ENCODE results near the gene SEZ6L2.
"Not testable (repeated sequence)": the region's sequence is repeated elsewhere in the genome, so short reads cannot be mapped to it uniquely, and the experiment has no call there.

Gene SEZ6L2

DNA sequence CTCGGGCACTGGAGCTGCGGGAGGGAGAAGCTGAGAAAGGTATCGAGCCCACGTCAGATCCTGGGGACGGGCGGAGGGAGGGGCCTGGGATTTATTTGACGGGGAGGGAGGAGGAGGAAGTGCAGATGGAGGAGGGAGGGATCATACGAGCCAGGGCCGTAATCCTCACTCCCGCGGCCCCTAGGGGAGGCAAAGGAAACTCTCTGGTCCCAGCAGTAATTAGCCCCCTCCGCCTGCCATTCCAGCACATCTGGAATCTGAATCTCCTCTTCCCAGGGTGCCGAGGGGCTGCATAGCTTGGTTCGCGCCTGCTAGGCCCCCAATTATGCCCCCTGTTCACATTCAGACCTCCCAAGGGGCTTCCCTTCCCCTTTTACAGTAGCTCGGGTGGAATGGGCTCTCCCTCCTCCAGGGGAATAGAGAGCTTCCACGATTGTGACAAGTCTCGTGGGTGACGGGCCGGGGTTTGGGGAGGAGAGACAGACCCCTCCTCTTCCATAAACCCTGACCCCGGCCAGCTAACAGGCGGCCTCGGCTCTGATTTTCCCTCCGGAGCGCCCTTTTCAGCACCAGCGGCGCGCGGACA lies at the start of gene SEZ6L2:
Gene SEZ6L2, minus strand, starts transcription at position 35 of the 586 bp plus-strand sequence. CDS start 531 bp downstream, outside the sequence.
- peak in 1 of 2 donors; percentile 76 for DNase-seq (ENCODE audit: low spot score in 2 of 2)
- ATAC-seq (ENCODE audit: low read depth), result peak; percentile 16
- H3K27me3 Mint-ChIP-seq, result peaks cover 25% of the 10 kb centered on the region
- H3K4me3 Mint-ChIP-seq, result peak within 1 kb of the TSS; percentile 5
- H3K36me3 Mint-ChIP-seq, result peaks cover 3% of the 10 kb centered on the region
- H3K9me3 Mint-ChIP-seq, result no peaks in the 10 kb centered on the region
- H3K27ac Mint-ChIP-seq, result no peak within 1 kb of the TSS
- H3K4me1 Mint-ChIP-seq, result peaks cover 11% of the 10 kb centered on the region

DNA sequence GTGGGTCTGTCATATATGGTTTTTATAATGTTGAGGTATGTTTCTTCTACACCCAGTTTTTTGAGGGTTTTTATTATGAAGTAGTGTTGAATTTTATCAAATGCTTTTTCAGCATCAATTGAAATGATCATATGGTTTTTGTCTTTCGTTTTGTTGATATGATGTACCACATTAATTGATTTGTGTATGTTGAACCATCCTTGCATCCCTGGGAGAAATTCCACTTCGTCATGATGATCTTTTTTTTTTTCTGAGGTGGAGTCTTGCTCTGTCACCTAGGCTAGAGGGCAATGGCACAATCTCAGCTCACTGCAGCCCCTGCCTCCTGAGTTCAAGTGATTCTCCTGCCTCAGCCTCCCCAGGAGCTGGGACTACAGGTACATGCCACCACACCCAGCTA lies 48.5 kb upstream of the SEZ6L2 start:
- Mint-ChIP-seq H3K4me1 (no peaks in the 10 kb centered on the region), H3K9me3 (no peaks in the 10 kb centered on the region), H3K27me3 (peaks cover 9% of the 10 kb centered on the region), H3K36me3 (peaks cover 6% of the 10 kb centered on the region), H3K4me3 (no peak overlapping the region), H3K27ac (no peak overlapping the region)
- ATAC-seq (ENCODE audit: low read depth) (no peak), DNase-seq (ENCODE audit: low spot score in 2 of 2) (no peak)

DNA sequence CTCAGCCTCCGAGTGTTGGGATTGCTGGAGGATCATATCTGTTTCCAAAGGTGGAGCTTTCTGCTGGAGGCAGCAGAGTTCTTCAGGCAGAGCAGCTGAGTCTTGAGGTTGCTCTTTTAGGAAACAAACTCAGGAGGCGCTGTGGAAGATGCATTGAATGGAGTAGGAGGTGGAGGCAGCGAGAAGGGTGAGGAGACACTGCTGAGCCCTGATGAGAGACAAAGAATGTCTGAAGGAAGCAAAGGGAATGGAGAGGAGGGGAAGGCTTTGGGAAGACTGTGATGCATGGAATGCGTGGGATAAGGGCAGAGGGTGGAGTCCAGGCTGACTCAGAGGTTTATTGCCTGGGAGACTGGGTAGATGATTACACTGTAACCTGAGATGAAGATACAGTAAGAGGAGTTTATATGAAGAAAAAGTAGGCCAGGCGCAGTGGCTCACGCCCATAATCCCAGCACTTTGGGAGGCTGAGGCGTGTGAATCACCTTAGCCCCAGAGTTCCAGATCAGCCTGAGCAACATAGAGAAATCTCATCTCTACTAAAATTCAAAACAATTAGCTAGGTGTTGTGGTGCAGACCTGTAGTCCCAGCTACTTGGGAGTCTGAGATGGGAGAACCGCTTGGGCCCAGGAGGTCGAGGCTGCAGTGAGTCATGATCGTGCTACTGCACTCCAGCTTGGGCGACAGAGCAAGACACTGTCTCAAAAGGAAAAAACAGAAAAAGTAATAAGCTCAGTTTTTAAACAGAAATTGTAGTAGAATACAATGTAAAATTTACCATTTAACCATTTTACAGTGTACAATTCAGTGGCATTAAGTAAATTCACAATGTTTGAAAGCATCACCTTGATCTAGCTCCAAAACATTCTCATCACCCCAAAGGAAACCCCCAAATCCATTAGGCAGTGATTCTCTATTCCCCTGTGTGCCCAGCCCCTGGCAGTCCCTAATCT lies 44.8 kb upstream of the SEZ6L2 start:
- no peak overlapping the region for H3K27ac Mint-ChIP-seq
- no peak overlapping the region for H3K4me3 Mint-ChIP-seq
- peaks cover 8% of the 10 kb centered on the region for H3K27me3 Mint-ChIP-seq
- H3K9me3 Mint-ChIP-seq, result no peaks in the 10 kb centered on the region
- H3K36me3 Mint-ChIP-seq, result no peaks in the 10 kb centered on the region
- H3K4me1 Mint-ChIP-seq, result no peaks in the 10 kb centered on the region
- ATAC-seq (ENCODE audit: low read depth) (no peak), DNase-seq (ENCODE audit: low spot score in 2 of 2) (no peak)

DNA sequence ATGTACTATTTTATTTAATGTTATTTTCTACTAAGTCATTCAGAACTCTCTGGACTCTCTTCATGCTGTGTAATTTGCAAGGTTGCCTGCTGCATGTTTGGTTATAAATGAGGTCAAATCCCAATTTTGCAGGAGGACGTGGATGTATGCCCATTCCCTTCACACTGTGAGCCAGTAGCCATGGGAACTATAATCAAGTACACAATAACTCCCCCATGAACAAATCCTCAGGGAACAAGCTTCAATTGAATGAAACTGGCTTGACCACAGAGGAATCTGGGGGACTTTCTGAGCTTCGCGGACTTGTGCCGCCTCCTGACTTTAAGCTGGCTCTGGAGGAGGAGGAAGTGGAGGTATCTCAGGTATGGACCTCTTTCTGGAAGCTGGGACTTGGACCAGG lies 41.3 kb upstream of the SEZ6L2 start:
- Mint-ChIP-seq H3K27ac (no peak overlapping the region), H3K9me3 (no peaks in the 10 kb centered on the region), H3K4me1 (no peaks in the 10 kb centered on the region), H3K27me3 (peaks cover 13% of the 10 kb centered on the region), H3K4me3 (no peak overlapping the region), H3K36me3 (no peaks in the 10 kb centered on the region)
- DNase-seq (ENCODE audit: low spot score in 2 of 2), result no peak
- ATAC-seq (ENCODE audit: low read depth), result no peak

DNA sequence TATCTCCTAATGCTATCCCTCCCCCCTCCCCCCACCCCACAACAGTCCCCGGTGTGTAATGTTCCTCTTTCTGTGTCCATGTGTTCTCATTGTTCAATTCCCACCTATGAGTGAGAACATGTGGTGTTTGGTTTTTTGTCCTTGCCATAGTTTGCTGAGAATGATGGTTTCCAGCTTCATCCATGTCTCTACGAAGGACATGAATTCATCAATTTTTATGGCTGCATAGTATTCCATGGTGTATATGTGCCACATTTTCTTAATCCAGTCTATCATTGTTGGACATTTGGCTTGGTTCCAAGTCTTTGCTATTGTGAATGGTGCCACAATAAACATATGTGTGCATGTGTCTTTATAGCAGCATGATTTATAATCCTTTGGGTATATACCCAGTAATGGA lies 32.4 kb upstream of the SEZ6L2 start:
- not testable (repeated sequence) for H3K27me3 Mint-ChIP-seq, H3K27ac Mint-ChIP-seq, H3K9me3 Mint-ChIP-seq

DNA sequence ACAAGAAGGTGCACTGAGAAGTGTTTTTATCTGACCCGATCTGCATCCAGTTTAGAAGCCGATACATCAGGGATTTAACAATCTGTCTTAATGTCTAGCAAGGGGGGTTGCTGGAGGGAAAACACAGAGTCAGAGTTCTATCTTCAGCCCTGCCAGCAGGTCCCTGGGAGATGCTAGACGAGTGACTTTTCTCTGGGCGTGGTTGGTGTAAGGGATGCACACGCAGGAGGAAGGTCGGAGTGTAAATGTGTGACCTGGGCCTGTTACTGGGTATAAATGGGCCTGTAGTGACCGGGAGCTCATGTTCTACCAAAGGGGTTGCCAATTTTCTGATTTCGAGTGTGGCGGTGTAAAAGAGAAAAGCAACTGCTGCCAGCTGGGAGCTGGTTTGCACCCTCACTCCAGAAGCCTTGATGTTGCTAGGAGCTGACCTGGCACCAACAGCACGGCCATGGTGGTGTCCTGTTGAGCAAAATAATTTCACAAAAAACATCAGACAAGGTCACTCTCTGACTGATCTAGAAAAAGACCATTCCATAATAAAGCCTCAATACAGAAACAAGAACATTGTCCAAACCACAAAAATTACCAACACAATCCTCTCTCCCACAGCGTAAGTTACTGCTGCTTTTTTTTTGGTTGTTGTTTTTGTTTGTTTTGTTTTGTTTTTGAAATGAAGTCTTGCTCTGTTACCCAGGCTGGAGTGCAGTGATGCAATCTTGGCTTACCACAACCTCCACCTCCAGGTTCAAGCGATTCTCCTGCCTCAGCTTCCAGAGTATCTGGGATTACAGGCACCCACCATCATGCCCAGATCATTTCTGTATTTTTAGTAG lies 27.9 kb upstream of the SEZ6L2 start:
- Mint-ChIP-seq H3K4me1 (peaks cover 22% of the 10 kb centered on the region), H3K27ac (peak overlapping the region; percentile 95), H3K36me3 (peaks cover 4% of the 10 kb centered on the region), H3K9me3 (no peaks in the 10 kb centered on the region), H3K4me3 (peak overlapping the region; percentile 95), H3K27me3 (no peaks in the 10 kb centered on the region)
- no peak for DNase-seq (ENCODE audit: low spot score in 2 of 2)
- no peak for ATAC-seq (ENCODE audit: low read depth)

More for the DNA sequence above, 32.4 kb upstream of the SEZ6L2 start:
- H3K4me3 Mint-ChIP-seq; DNase-seq (ENCODE audit: low spot score in 2 of 2); H3K36me3 Mint-ChIP-seq; H3K4me1 Mint-ChIP-seq; ATAC-seq (ENCODE audit: low read depth): not testable (repeated sequence)

DNA sequence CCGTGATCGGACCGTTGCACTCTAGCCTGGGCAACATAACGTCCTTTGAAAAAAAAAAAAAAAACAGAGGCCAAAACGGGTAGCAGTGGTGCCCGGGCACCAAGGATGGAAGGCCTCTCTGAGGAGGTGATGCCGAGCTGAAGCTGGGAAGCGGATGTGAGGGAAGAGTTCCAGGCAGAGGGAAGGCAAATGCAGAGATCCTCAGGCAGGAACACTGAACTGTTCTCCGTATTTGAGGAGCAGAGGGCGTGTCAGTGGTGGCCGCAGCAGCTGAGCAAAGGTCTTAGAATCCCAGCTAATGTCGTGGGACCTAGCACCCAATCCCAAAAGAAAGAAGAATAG lies 27.3 kb upstream of the SEZ6L2 start:
- DNase-seq (ENCODE audit: low spot score in 2 of 2) (no peak), ATAC-seq (ENCODE audit: low read depth) (no peak)
- no peaks in the 10 kb centered on the region for H3K27me3 Mint-ChIP-seq
- peaks cover 4% of the 10 kb centered on the region for H3K36me3 Mint-ChIP-seq
- H3K27ac Mint-ChIP-seq, result peak overlapping the region; percentile 95
- no peaks in the 10 kb centered on the region for H3K9me3 Mint-ChIP-seq
- H3K4me3 Mint-ChIP-seq, result peak overlapping the region; percentile 95
- H3K4me1 Mint-ChIP-seq, result peaks cover 22% of the 10 kb centered on the region

DNA sequence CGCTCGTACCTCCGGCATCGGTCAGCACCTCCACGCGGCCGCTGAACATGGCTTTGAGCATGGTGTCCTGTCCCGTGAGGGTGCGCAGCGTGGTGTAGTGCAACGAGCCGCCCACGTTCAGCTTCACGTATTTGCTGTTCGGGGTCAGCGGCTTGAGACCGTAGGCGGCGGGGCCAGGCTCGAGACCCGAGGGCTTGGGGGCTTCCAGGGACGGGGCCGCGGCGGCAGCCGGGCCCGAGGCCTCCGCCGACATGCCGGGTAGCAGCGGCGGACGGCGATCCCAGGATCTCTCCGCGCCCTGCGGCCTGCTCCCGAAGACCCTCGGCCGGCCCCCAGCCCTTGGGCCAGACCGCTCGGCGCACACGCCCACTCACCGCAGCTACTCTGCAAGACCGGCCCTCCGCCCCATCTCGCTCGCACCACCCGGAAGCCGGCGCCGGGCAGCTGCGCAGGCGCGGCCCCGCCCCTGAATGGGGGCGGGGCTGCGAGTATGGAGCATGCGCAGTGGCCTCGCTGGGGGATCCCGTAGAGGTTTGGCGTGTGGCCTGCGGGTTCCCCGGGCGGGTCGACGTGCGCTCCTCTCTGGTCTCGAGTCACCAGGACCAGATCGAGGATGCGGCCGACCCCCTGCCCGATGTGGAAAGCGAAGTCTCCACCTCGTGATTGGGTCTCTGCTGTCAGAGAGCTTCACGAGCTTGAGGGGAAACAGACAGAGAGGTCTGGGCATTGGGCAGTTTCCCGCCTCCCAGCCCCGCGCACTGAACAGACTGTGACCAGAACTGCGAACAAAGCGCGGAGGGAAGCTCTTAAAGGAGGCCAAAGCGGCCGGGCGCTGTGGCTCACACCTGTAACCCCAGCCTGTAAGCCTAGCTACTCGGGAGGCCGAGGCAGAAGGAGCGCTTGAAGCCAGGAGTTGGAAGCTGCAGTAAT lies 26.7 kb upstream of the SEZ6L2 start, which contains the start of gene KCTD13:
Gene KCTD13, minus strand, starts transcription at position 446 of the 930 bp plus-strand sequence. Its CDS starts 193 bp downstream, at position 253.
- H3K4me1 Mint-ChIP-seq, result peaks cover 23% of the 10 kb centered on the region
- peak within 1 kb of the TSS; percentile 95 for H3K4me3 Mint-ChIP-seq
- H3K27me3 Mint-ChIP-seq, result no peaks in the 10 kb centered on the region
- H3K9me3 Mint-ChIP-seq, result no peaks in the 10 kb centered on the region
- peak; percentile 88 for ATAC-seq (ENCODE audit: low read depth)
- peaks cover 7% of the 10 kb centered on the region for H3K36me3 Mint-ChIP-seq
- peak within 1 kb of the TSS; percentile 95 for H3K27ac Mint-ChIP-seq
- DNase-seq (ENCODE audit: low spot score in 2 of 2), result peak; percentile 97 to 99

DNA sequence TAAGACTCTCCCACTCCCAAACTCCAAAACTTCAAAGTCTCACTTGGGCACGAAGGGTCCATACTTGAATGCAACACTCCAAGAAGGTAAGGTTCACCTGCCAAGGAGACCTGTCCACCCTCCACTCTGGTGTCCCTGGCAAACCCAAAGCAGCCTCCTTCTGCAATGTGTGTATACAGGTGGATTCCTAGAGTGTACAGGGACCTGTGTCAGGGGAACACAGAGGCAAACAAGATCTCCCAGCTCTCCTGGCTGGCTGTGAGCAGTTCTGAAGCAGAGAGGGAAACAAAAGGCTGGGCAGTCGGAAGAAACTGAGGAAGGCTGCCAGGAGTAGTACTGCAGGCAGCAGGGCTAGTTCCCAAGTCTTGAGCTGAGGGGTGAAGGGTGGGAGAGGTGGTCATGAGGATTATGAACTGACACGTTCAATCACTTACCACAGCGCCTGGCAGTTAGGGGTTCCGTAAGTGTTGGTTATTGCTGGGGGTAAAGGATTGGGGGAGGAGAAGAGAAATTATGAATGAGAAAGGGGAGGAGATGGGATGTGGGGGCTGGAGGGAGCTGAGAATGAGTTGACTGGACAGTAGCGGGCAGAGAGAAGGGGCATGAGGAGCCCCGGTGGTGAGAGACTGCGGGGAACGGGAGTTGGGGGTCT lies 25.9 kb upstream of the SEZ6L2 start:
- peak overlapping the region; percentile 95 for H3K27ac Mint-ChIP-seq
- no peak for DNase-seq (ENCODE audit: low spot score in 2 of 2)
- H3K27me3 Mint-ChIP-seq, result no peaks in the 10 kb centered on the region
- peak overlapping the region; percentile 95 for H3K4me3 Mint-ChIP-seq
- H3K9me3 Mint-ChIP-seq, result no peaks in the 10 kb centered on the region
- H3K4me1 Mint-ChIP-seq, result peaks cover 29% of the 10 kb centered on the region
- H3K36me3 Mint-ChIP-seq, result peaks cover 15% of the 10 kb centered on the region
- ATAC-seq (ENCODE audit: low read depth), result no peak

DNA sequence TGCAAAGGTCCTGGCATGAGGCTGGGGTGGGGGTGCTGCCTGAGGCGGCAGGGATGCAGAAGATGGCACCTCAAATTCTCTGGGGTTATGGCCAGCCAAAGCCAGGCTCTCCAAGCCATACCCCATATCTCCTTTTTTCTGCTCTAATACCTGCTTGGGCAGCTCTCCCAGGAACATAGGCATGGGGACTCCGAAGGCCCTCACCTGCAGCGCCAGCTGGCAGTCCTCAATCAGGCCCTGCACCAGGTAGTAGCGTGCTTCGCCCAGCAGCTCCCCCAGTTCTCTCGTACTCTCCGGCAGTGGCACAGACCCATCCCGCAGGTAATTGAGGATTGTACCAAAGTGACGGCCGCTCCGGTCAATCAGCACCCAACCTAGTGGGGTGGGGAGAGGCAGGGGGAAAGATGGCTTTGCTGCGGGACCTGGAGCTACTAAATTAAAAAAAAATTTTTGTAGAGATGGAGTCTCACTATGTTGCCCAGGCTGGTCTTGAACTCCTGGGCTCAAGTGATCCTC lies 23.7 kb upstream of the SEZ6L2 start:
- no peak overlapping the region for H3K27ac Mint-ChIP-seq
- H3K4me1 Mint-ChIP-seq, result peaks cover 29% of the 10 kb centered on the region
- no peaks in the 10 kb centered on the region for H3K27me3 Mint-ChIP-seq
- ATAC-seq (ENCODE audit: low read depth) (no peak), DNase-seq (ENCODE audit: low spot score in 2 of 2) (no peak)
- no peak overlapping the region for H3K4me3 Mint-ChIP-seq
- no peaks in the 10 kb centered on the region for H3K9me3 Mint-ChIP-seq
- peaks cover 15% of the 10 kb centered on the region for H3K36me3 Mint-ChIP-seq

DNA sequence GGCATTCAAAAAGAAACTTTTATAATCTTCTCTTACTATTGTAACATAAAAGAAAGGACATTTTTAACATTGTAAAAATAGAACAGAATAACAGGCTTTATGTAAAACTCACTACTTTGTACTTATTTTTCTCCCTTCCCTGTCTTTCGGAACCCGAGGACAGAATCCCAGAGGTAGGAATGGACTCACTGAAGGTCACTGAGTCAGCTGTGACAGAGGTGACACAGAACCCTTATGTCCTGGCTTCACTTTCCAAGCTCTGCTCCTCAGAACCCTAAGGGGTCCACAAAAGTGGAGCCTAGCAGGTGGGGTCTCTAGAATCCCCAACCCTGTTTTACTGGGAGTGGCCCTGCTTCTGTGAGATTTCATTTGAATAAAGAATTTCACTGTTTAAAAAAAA lies 23.0 kb upstream of the SEZ6L2 start:
- no peaks in the 10 kb centered on the region for H3K9me3 Mint-ChIP-seq
- H3K4me3 Mint-ChIP-seq, result no peak overlapping the region
- peaks cover 29% of the 10 kb centered on the region for H3K4me1 Mint-ChIP-seq
- no peak overlapping the region for H3K27ac Mint-ChIP-seq
- no peak for ATAC-seq (ENCODE audit: low read depth)
- H3K36me3 Mint-ChIP-seq, result peaks cover 15% of the 10 kb centered on the region
- DNase-seq (ENCODE audit: low spot score in 2 of 2), result no peak
- no peaks in the 10 kb centered on the region for H3K27me3 Mint-ChIP-seq

DNA sequence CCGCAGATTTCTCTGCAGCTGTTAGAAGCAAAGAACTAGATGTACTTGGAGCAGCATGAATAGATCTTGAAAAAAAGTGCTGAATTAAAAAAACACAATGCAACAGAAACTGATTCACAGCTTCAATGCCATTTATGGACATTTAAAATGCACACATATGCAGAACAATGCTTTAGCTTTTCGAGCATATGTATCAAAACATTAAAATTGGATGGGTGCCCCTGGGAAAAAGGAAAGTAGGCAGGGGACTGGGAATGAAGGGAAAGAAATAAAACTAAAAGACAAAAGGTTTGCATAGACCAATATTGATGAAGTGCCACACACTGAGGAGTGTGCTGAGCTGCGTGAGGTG lies 21.7 kb upstream of the SEZ6L2 start:
- no peak overlapping the region for H3K4me3 Mint-ChIP-seq
- H3K27me3 Mint-ChIP-seq, result no peaks in the 10 kb centered on the region
- H3K4me1 Mint-ChIP-seq, result peaks cover 22% of the 10 kb centered on the region
- H3K27ac Mint-ChIP-seq, result no peak overlapping the region
- peaks cover 19% of the 10 kb centered on the region for H3K36me3 Mint-ChIP-seq
- DNase-seq (ENCODE audit: low spot score in 2 of 2), result no peak
- H3K9me3 Mint-ChIP-seq, result no peaks in the 10 kb centered on the region
- no peak for ATAC-seq (ENCODE audit: low read depth)
